Gastroesophageal sphincter (tissue), 3 donors: Measurements from ENCODE around the gene PALB2.
"Not testable (repeated sequence)": the region's sequence is repeated elsewhere in the genome, so short reads cannot be mapped to it uniquely, and the experiment has no call there.

Experiments used
- POLR2A ChIP-seq, 2 donors: fragments of 450-650 bp; IDR thresholded peaks; one replicate each; pipeline ENCODE4 v1.6.1; 2017; ENCODE audit warnings: antibody characterized with exemption in 2 of 2, mild to moderate bottlenecking in 2 of 2, moderate library complexity in 1 of 2
- POLR2AphosphoS5 ChIP-seq: sonication (generic); formaldehyde crosslinking; IDR thresholded peaks from one replicate; pipeline ENCODE4 v1.6.1; 2017; ENCODE audit warnings: antibody characterized with exemption
- TF ChIP-seq, protein P1 (sequence below), 4 experiments: fragments of 200-600 bp in 2 of 4; fragments of 450-650 bp in 2 of 4; sonication (generic) in 1 of 4; IDR thresholded peaks; one replicate each; pipeline ENCODE4 v1.5.1; 2017 to 2019; ENCODE audit warnings: antibody characterized with exemption in 4 of 4, mild to moderate bottlenecking in 2 of 4, moderate library complexity in 2 of 4

DNA sequence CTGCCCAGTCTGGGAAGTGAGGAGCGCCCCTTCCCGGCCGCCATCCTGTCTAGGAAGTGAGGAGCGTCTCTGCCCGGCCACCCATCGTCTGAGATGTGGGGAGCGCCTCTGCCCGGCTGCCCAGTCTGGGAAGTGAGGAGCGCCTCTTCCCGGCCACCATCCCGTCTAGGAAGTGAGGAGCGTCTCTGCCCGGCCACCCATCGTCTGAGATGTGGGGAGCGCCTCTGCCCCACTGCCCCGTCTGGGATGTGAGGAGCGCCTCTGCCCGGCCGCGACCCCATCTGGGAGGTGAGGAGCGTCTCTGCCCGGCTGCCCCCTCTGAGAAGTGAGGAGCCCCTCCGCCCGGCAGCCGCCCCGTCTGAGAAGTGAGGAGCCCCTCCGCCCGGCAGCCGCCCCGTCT is 57.8 kb downstream of the PALB2 start:
- TF ChIP-seq, protein P1, sequence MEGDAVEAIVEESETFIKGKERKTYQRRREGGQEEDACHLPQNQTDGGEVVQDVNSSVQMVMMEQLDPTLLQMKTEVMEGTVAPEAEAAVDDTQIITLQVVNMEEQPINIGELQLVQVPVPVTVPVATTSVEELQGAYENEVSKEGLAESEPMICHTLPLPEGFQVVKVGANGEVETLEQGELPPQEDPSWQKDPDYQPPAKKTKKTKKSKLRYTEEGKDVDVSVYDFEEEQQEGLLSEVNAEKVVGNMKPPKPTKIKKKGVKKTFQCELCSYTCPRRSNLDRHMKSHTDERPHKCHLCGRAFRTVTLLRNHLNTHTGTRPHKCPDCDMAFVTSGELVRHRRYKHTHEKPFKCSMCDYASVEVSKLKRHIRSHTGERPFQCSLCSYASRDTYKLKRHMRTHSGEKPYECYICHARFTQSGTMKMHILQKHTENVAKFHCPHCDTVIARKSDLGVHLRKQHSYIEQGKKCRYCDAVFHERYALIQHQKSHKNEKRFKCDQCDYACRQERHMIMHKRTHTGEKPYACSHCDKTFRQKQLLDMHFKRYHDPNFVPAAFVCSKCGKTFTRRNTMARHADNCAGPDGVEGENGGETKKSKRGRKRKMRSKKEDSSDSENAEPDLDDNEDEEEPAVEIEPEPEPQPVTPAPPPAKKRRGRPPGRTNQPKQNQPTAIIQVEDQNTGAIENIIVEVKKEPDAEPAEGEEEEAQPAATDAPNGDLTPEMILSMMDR (IDR thresholded peaks at IDR 0.05): not testable (repeated sequence)
- not testable (repeated sequence) for TF ChIP-seq POLR2AphosphoS5; POLR2A (IDR thresholded peaks at IDR 0.05)
